ENCODE results near the gene MARCKSL1.

- TF ChIP-seq CTCF (IDR thresholded peaks at IDR 0.05; ENCODE audit: low read depth, low read length) (no peak), MAX (IDR thresholded peaks at IDR 0.05; ENCODE audit: low read depth, low read length) (no peak), POLR2A (IDR thresholded peaks at IDR 0.05; ENCODE audit: extremely low read depth, insufficient read length) (no peak)
Measured at GRCh38 chr1:32303358-32303757, 32.7 kb downstream of the MARCKSL1 start.
